BE2C (cell line): ENCODE data around the gene TAGAP.

Experiments used
- DNase-seq: peaks from one replicate; pipeline ENCODE4 v3.0.0-alpha.2; 2020
- H3K27me3 ChIP-seq: fragments of 250-450 bp; sonication (Bioruptor Pico); 2 replicates; pipeline ENCODE4 v1.5.1; 2020; ENCODE audit warnings: mild to moderate bottlenecking
- H3K36me3 ChIP-seq: fragments of 250-450 bp; sonication (Bioruptor Pico); 2 replicates; pipeline ENCODE4 v1.5.1; 2020; ENCODE audit warnings: mild to moderate bottlenecking
- H3K4me1 ChIP-seq: fragments of 250-450 bp; sonication (Bioruptor Pico); 2 replicates; pipeline ENCODE4 v1.5.1; 2020
- H3K4me3 ChIP-seq: 2 replicates; pipeline ENCODE4 v1.5.1; 2011; ENCODE audit warnings: low read depth, low read length
- H3K9me3 ChIP-seq: fragments of 250-450 bp; sonication (Bioruptor Pico); 2 replicates; pipeline ENCODE4 v1.5.1; 2020
- CTCF ChIP-seq: IDR thresholded peaks from 2 replicates; pipeline ENCODE4 v1.5.1; 2012; ENCODE audit warnings: mild to moderate bottlenecking, low read depth, low read length

TAGAP gene

GRCh38 chr6:159043947-159044346, 844 bp downstream of the TAGAP start:
- no peak for TF ChIP-seq CTCF
- Histone ChIP-seq H3K27me3 (peaks cover 89% of the 10 kb centered on the region), H3K4me1 (no peaks in the 10 kb centered on the region), H3K36me3 (no peaks in the 10 kb centered on the region), H3K4me3 (no peak overlapping the region), H3K9me3 (no peaks in the 10 kb centered on the region)
- DNase-seq, result no peak

DNA sequence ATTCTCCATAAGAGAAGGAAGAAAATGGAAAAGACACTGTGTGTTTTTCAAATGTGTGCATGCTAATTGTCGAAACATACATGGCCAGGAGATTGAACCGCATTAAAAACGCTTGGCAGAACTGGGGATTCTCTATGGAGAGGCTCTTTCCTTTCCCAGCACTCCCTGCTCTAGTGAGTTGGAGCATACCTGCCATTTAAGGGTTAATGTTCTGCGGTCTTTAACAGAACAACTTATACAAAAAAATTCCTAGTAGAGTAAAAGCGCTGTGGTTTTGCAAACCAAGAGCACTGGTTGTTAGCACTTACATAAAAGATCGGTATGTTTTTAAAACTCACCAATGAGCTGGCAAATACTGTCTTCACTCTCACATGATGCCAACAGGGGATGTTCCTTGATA, 1.5 kb downstream of the TAGAP start:
- Histone ChIP-seq H3K4me1 (no peaks in the 10 kb centered on the region), H3K27me3 (peaks cover 95% of the 10 kb centered on the region), H3K4me3 (no peak overlapping the region), H3K36me3 (no peaks in the 10 kb centered on the region), H3K9me3 (no peaks in the 10 kb centered on the region)
- DNase-seq, result no peak
- no peak for TF ChIP-seq CTCF

DNA sequence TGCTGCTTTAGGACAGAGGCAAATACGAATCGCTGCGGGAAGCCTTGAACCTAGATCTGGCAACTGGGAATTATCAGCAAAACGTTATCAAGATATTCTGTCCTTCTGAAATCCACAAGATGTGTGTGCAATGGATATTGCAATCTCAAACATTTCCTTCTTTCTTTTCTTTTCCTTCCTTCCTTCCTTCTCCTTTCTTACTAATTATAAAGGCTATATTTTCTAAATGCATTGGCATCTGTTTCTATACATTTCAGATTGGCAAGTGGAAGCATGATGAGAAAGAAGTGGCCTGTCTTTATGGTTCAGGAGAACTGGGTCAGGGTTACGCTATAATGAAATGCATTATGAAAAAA, 2.0 kb downstream of the TAGAP start:
- no peak for DNase-seq
- no peaks in the 10 kb centered on the region for H3K36me3 ChIP-seq
- H3K9me3 ChIP-seq, result no peaks in the 10 kb centered on the region
- no peaks in the 10 kb centered on the region for H3K4me1 ChIP-seq
- H3K4me3 ChIP-seq, result no peak overlapping the region
- H3K27me3 ChIP-seq, result peaks cover 95% of the 10 kb centered on the region
- TF ChIP-seq CTCF, result no peak; the same call in 1 of the 2 replicates

DNA sequence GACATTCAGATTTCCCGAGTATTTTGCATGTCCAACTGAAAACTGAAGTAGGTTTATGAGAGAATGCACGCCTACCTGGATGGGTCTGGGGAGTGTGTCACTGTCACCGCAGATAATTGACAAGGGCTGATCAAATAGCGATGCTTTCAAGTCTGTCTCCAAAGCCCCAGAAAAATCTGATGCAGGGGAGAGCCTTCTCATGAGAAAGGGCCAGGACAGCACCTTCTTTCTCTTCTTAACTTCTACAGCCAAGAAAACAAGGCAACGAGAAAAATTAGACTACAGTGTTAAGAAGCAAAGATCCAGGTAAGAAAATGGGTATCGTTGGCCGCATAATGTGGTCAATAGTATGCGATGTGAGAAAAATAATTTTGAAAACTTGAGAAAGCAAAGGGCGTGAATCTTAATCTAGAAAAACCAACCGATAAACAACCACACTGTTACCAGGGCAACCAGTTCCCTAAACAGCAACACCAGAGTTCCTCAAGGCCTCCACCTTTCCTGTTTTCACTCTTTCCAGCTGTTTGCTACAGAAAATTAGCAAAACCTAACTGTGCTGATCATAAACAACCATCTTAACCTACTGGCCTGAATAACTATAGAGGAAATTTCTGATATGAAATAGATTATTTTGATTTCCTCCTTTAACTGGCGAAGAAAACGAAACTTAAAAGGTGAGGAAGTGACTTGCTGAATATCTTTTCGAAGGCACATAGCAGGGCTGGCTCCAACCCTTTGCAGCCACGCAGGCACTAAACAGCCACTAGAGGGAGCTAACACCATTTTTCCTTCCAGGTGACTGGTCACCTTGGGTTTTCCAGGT, 2.6 kb downstream of the TAGAP start:
- no peaks in the 10 kb centered on the region for H3K36me3 ChIP-seq
- H3K4me3 ChIP-seq, result no peak overlapping the region
- TF ChIP-seq CTCF, result peak; percentile 97

GRCh38 chr6:159041181-159041580, 3.6 kb downstream of the TAGAP start:
- TF ChIP-seq CTCF, result no peak
- no peaks in the 10 kb centered on the region for H3K36me3 ChIP-seq
- no peak overlapping the region for H3K4me3 ChIP-seq
- H3K4me1 ChIP-seq, result no peaks in the 10 kb centered on the region
- no peak for DNase-seq
- H3K27me3 ChIP-seq, result peaks cover 98% of the 10 kb centered on the region
- no peaks in the 10 kb centered on the region for H3K9me3 ChIP-seq

More for the DNA sequence above, 2.6 kb downstream of the TAGAP start:
- H3K9me3 ChIP-seq, result no peaks in the 10 kb centered on the region
- H3K27me3 ChIP-seq, result peaks cover 95% of the 10 kb centered on the region
- peak; percentile 50 for DNase-seq
- H3K4me1 ChIP-seq, result no peaks in the 10 kb centered on the region

DNA sequence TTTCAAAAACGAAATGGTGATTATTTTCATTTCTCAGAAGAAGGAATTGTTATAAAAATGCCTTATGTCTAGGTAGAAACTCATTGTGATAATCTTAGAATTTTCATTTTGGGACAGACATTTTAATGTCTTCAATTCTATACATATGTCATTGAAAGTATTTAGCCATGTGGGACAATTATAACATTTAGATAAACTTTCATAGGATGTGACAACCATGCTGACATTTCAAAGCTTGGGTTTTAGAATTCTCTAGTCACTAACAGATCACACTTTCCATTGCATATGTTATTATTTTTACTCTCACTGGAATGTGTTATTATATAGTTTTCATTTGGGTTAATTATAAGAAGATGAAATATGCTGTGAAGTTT, 4.9 kb downstream of the TAGAP start:
- DNase-seq, result no peak
- H3K27me3 ChIP-seq, result peaks cover 98% of the 10 kb centered on the region
- H3K4me3 ChIP-seq, result no peak overlapping the region
- H3K36me3 ChIP-seq, result no peaks in the 10 kb centered on the region
- no peak for TF ChIP-seq CTCF
- no peaks in the 10 kb centered on the region for H3K4me1 ChIP-seq
- H3K9me3 ChIP-seq, result no peaks in the 10 kb centered on the region
